OCI-LY3 (cell line): ENCODE measurements around the gene ZSCAN5C.

Experiments used
- EZH2phosphoT487 ChIP-seq: fragments of 200-600 bp; shearing (Covaris generic); IDR thresholded peaks from 2 replicates; pipeline ENCODE4 v1.6.1; 2018; ENCODE audit warnings: antibody characterized with exemption, mixed run types, low read depth
- TF ChIP-seq, protein P1 (sequence below): fragments of 200-600, 300-600 bp; sonication (generic); IDR thresholded peaks from 2 replicates; pipeline ENCODE4 v1.5.1; 2014; ENCODE audit warnings: antibody characterized with exemption, low read length, low read depth

DNA sequence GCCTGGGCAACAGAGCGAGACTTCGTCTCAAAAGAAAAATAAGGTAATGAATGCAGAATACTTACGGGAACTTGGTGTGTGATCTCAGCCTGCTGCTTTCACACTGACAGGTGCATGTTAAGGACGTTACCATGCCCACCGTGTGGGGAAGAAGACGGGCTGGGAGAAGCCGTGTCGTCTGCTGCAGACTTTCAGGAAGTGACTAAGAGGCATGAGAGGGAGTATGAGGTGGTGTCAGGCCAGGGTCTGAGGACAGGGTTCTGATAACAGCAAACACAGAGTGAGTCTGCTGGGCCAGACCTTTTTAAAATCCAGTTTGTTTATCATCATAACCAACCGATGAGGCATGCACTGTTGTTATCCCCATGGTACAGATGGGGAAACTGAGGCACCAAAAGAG, 39.8 kb upstream of the ZSCAN5C start:
- TF ChIP-seq, protein P1, sequence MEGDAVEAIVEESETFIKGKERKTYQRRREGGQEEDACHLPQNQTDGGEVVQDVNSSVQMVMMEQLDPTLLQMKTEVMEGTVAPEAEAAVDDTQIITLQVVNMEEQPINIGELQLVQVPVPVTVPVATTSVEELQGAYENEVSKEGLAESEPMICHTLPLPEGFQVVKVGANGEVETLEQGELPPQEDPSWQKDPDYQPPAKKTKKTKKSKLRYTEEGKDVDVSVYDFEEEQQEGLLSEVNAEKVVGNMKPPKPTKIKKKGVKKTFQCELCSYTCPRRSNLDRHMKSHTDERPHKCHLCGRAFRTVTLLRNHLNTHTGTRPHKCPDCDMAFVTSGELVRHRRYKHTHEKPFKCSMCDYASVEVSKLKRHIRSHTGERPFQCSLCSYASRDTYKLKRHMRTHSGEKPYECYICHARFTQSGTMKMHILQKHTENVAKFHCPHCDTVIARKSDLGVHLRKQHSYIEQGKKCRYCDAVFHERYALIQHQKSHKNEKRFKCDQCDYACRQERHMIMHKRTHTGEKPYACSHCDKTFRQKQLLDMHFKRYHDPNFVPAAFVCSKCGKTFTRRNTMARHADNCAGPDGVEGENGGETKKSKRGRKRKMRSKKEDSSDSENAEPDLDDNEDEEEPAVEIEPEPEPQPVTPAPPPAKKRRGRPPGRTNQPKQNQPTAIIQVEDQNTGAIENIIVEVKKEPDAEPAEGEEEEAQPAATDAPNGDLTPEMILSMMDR, result no peak
- no peak for TF ChIP-seq EZH2phosphoT487
